ENCODE data around the gene NLRP3. TPM values are rescaled to one million over a fixed set of nuclear protein-coding genes. Genes with fewer than 3 reads are reported as not detected.

Gene NLRP3
- total and polyA plus RNA-seq, 5 experiments from 2014 or later: 0.42 to 3.2 (median 2.4) TPM

- Mint-ChIP-seq H3K36me3 (no peaks in the 10 kb centered on the region), H3K27ac (peak overlapping the region in 1 of 10 donors; percentile 13), H3K4me3 (peak overlapping the region in 1 of 10 donors; percentile 20), H3K9me3 (no peaks in the 10 kb centered on the region), H3K4me1 (peaks cover 0 to 11% (median 3%) of the 10 kb centered on the region in 4 donors), H3K27me3 (peaks cover 0 to 8% (median 0%) of the 10 kb centered on the region in 5 donors)
- POLR2A ChIA-PET: interaction anchor here (0.6 to 0.7 kb wide), 2 partner anchors 11 to 16 kb away, joined by 4 to 5 read pairs; no protein-coding TSS in a partner anchor
- DNase-seq (no peak), ATAC-seq (no peak)
Observed at GRCh38 chr1:247400685-247401084, 15.3 kb upstream of the NLRP3 start.

GRCh38 chr1:247401310-247402119 lies 14.5 kb upstream of the NLRP3 start:
- Mint-ChIP-seq H3K27ac (peak overlapping the region in 1 of 10 donors; percentile 8), H3K36me3 (no peaks in the 10 kb centered on the region), H3K27me3 (peaks cover 0 to 8% (median 0%) of the 10 kb centered on the region in 5 donors), H3K9me3 (no peaks in the 10 kb centered on the region), H3K4me3 (no peak overlapping the region), H3K4me1 (peaks cover 1 to 12% (median 6%) of the 10 kb centered on the region in 4 donors)
- POLR2A ChIA-PET: no interaction called here
- ATAC-seq: no peak
- DNase-seq: no peak

GRCh38 chr1:247402120-247402675 lies 13.8 kb upstream of the NLRP3 start:
- Mint-ChIP-seq H3K27me3 (peaks cover 0 to 8% (median 0%) of the 10 kb centered on the region in 5 donors), H3K27ac (peak overlapping the region in 2 of 10 donors; percentile 5 to 8), H3K4me3 (no peak overlapping the region), H3K4me1 (peaks cover 8 to 19% (median 12%) of the 10 kb centered on the region in 4 donors), H3K36me3 (no peaks in the 10 kb centered on the region), H3K9me3 (no peaks in the 10 kb centered on the region)
- ATAC-seq (no peak), DNase-seq (no peak)
- POLR2A ChIA-PET: no interaction called here

GRCh38 chr1:247406014-247406656 lies 9.8 kb upstream of the NLRP3 start:
- no peaks in the 10 kb centered on the region for H3K27me3 Mint-ChIP-seq
- DNase-seq (no peak), ATAC-seq (no peak)
- H3K36me3 Mint-ChIP-seq: no peaks in the 10 kb centered on the region
- peaks cover 24 to 49% (median 38%) of the 10 kb centered on the region in 4 donors for H3K4me1 Mint-ChIP-seq
- POLR2A ChIA-PET: interaction anchor here (1.4 kb wide), 1 partner anchor 10 kb away, joined by 4 read pairs; the partner anchor contains the start of gene NLRP3
- H3K9me3 Mint-ChIP-seq: no peaks in the 10 kb centered on the region
- H3K4me3 Mint-ChIP-seq: peak overlapping the region in 3 of 10 donors; percentile 18 to 79 (median 61)
- H3K27ac Mint-ChIP-seq: peak overlapping the region in 9 of 10 donors; percentile 81 to 96 (median 91)

- ATAC-seq (peak; percentile 90 to 91), DNase-seq (peak; percentile 35 to 78 (median 50))
- Mint-ChIP-seq H3K9me3 (no peaks in the 10 kb centered on the region), H3K27ac (peak overlapping the region; percentile 84 to 96 (median 91)), H3K4me1 (peaks cover 24 to 52% (median 38%) of the 10 kb centered on the region in 4 donors), H3K36me3 (no peaks in the 10 kb centered on the region), H3K27me3 (no peaks in the 10 kb centered on the region), H3K4me3 (peak overlapping the region; percentile 61 to 85 (median 72))
- POLR2A ChIA-PET: no interaction called here
Observed at GRCh38 chr1:247407180-247407616, 8.8 kb upstream of the NLRP3 start.

- Mint-ChIP-seq H3K4me1 (peaks cover 24 to 48% (median 38%) of the 10 kb centered on the region in 4 donors), H3K36me3 (no peaks in the 10 kb centered on the region), H3K4me3 (peak overlapping the region in 9 of 10 donors; percentile 4 to 79 (median 56)), H3K27ac (peak overlapping the region; percentile 57 to 91 (median 82)), H3K27me3 (no peaks in the 10 kb centered on the region), H3K9me3 (no peaks in the 10 kb centered on the region)
- DNase-seq (no peak), ATAC-seq (no peak)
- POLR2A ChIA-PET: no interaction called here
Observed at GRCh38 chr1:247408100-247408499, 7.9 kb upstream of the NLRP3 start.

- Mint-ChIP-seq H3K27ac (peak overlapping the region; percentile 79 to 96 (median 90)), H3K36me3 (no peaks in the 10 kb centered on the region), H3K9me3 (no peaks in the 10 kb centered on the region), H3K27me3 (no peaks in the 10 kb centered on the region), H3K4me3 (peak overlapping the region; percentile 47 to 89 (median 77)), H3K4me1 (peaks cover 22 to 55% (median 42%) of the 10 kb centered on the region in 4 donors)
- DNase-seq (peak in 2 of 10 donors; percentile 21 to 39), ATAC-seq (peak; percentile 64 to 71)
- POLR2A ChIA-PET: interaction anchor here (0.6 to 1.6 kb wide), 2 partner anchors 20 to 38 kb away, joined by 4 to 6 read pairs; no protein-coding TSS in a partner anchor
Observed at GRCh38 chr1:247409869-247410544, 6.0 kb upstream of the NLRP3 start.

GRCh38 chr1:247411621-247412327 lies 4.2 kb upstream of the NLRP3 start:
- Mint-ChIP-seq H3K27ac (peak overlapping the region in 3 of 10 donors; percentile 19 to 75 (median 25)), H3K9me3 (no peaks in the 10 kb centered on the region), H3K36me3 (no peaks in the 10 kb centered on the region), H3K4me1 (peaks cover 35 to 67% (median 53%) of the 10 kb centered on the region in 4 donors), H3K27me3 (no peaks in the 10 kb centered on the region), H3K4me3 (no peak overlapping the region)
- POLR2A ChIA-PET: no interaction called here
- DNase-seq (no peak), ATAC-seq (no peak)

- H3K27ac Mint-ChIP-seq: peak overlapping the region in 7 of 10 donors; percentile 25 to 89 (median 78)
- peaks cover 31 to 70% (median 62%) of the 10 kb centered on the region in 4 donors for H3K4me1 Mint-ChIP-seq
- DNase-seq: no peak
- H3K4me3 Mint-ChIP-seq: peak overlapping the region in 9 of 10 donors; percentile 6 to 80 (median 64)
- H3K9me3 Mint-ChIP-seq: peaks cover 0 to 1% (median 0%) of the 10 kb centered on the region in 9 donors
- POLR2A ChIA-PET: interaction anchor here (0.6 kb wide), 1 partner anchor 28 kb away, joined by 3 read pairs; no protein-coding TSS in a partner anchor
- H3K27me3 Mint-ChIP-seq: no peaks in the 10 kb centered on the region
- ATAC-seq: no peak
- H3K36me3 Mint-ChIP-seq: peaks cover 9 to 14% (median 14%) of the 10 kb centered on the region in 3 donors
Observed at GRCh38 chr1:247417831-247418230, 1.9 kb downstream of the NLRP3 start.

GRCh38 chr1:247419336-247419735 lies 3.4 kb downstream of the NLRP3 start:
- Mint-ChIP-seq H3K4me1 (peaks cover 32 to 66% (median 62%) of the 10 kb centered on the region in 4 donors), H3K27me3 (no peaks in the 10 kb centered on the region), H3K36me3 (peaks cover 9 to 30% (median 26%) of the 10 kb centered on the region in 3 donors), H3K4me3 (peak overlapping the region in 8 of 10 donors; percentile 2 to 59 (median 35)), H3K27ac (peak overlapping the region in 1 of 10 donors; percentile 20), H3K9me3 (peaks cover 0 to 1% (median 0%) of the 10 kb centered on the region in 9 donors)
- DNase-seq: no peak
- POLR2A ChIA-PET: no interaction called here
- no peak for ATAC-seq

- POLR2A ChIA-PET: interaction anchor here (0.6 kb wide), 1 partner anchor 29 kb away, joined by 3 read pairs; no protein-coding TSS in a partner anchor
- ATAC-seq (no peak), DNase-seq (no peak)
- peak overlapping the region in 6 of 10 donors; percentile 2 to 46 (median 12) for H3K4me3 Mint-ChIP-seq
- peaks cover 17 to 47% (median 42%) of the 10 kb centered on the region in 3 donors for H3K36me3 Mint-ChIP-seq
- peaks cover 24 to 58% (median 47%) of the 10 kb centered on the region in 4 donors for H3K4me1 Mint-ChIP-seq
- peak overlapping the region in 7 of 10 donors; percentile 0 to 57 (median 27) for H3K27ac Mint-ChIP-seq
- no peaks in the 10 kb centered on the region for H3K27me3 Mint-ChIP-seq
- peaks cover 0 to 1% (median 0%) of the 10 kb centered on the region in 9 donors for H3K9me3 Mint-ChIP-seq
Observed at GRCh38 chr1:247421074-247421473, 5.1 kb downstream of the NLRP3 start.

All from naive thymus-derived CD8-positive, alpha-beta T cell (primary cell).